ENCODE data around the gene ATP9B.

GRCh38 chr18:79022603-79023002 is 46.6 kb upstream of the ATP9B start:
- TF ChIP-seq POLR2A (IDR thresholded peaks at IDR 0.05; ENCODE audit: low read length) = no peak
- no peak for TF ChIP-seq GATA1 (IDR thresholded peaks at IDR 0.05; ENCODE audit: low read depth, low read length)
